Astrocyte (in vitro differentiated cells and primary cell): ENCODE data around the gene SIRT2. TPM values are rescaled to one million over a fixed set of nuclear protein-coding genes. Genes with fewer than 3 reads are reported as not detected.
"Not testable (repeated sequence)": the region's sequence is repeated elsewhere in the genome, so short reads cannot be mapped to it uniquely, and the experiment has no call there.

Source experiments
- DNase-seq: peaks from one replicate; pipeline ENCODE4 v3.0.0-alpha.2; 2010; ENCODE audit warnings: low read depth
- FAIRE-seq: peaks from 2 replicates; lab custom pipeline; 2011; peaks lifted over from hg19 to GRCh38; lab: Jason Lieb, UNC
- H2AFZ ChIP-seq: 2 replicates; pipeline ENCODE4 v1.6.0; 2012; ENCODE audit warnings: low read depth, low read length, inconsistent platforms
- H3K27ac ChIP-seq: 2 replicates; pipeline ENCODE4 v1.5.1; 2011; ENCODE audit warnings: low read depth, low read length, inconsistent platforms
- H3K27me3 ChIP-seq: 2 replicates; pipeline ENCODE4 v1.6.0; 2011; ENCODE audit warnings: low read length, inconsistent platforms; ENCODE audit not compliant: insufficient read depth
- H3K36me3 ChIP-seq: 2 replicates; pipeline ENCODE4 v1.5.1; 2011; ENCODE audit warnings: low read length, inconsistent platforms; ENCODE audit not compliant: insufficient read depth
- H3K4me1 ChIP-seq: 2 replicates; pipeline ENCODE4 v1.5.1; 2011; ENCODE audit warnings: low read length, inconsistent platforms; ENCODE audit not compliant: insufficient read depth
- H3K4me2 ChIP-seq: 2 replicates; pipeline ENCODE4 v1.6.0; 2012; ENCODE audit warnings: low read length, inconsistent platforms
- H3K4me3 ChIP-seq: 2 replicates; pipeline ENCODE4 v1.5.1; 2011; ENCODE audit warnings: low read depth, mild to moderate bottlenecking, low read length, inconsistent platforms; ENCODE audit not compliant: insufficient read depth
- H3K79me2 ChIP-seq: 2 replicates; pipeline ENCODE4 v1.6.0; 2012; ENCODE audit warnings: mild to moderate bottlenecking, low read length, inconsistent platforms; ENCODE audit not compliant: insufficient read depth
- H3K9ac ChIP-seq: 2 replicates; pipeline ENCODE4 v1.6.0; 2012; ENCODE audit warnings: mild to moderate bottlenecking, low read length, inconsistent platforms
- H3K9me3 ChIP-seq: 2 replicates; pipeline ENCODE4 v1.5.1; 2012; ENCODE audit warnings: low read depth, mild to moderate bottlenecking, low read length, inconsistent platforms; ENCODE audit not compliant: insufficient read depth
- H4K20me1 ChIP-seq: 2 replicates; pipeline ENCODE4 v1.6.0; 2012; ENCODE audit warnings: low read length, inconsistent platforms; ENCODE audit not compliant: insufficient read depth
- H3K27ac Mint-ChIP-seq: one replicate; pipeline ENCODE4 v1.8.0; 2021; ENCODE audit warnings: mild to moderate bottlenecking, mixed read lengths; ENCODE audit not compliant: unreplicated experiment
- H3K27me3 Mint-ChIP-seq: one replicate; pipeline ENCODE4 v1.8.0; 2021; ENCODE audit warnings: low read depth, mixed read lengths; ENCODE audit not compliant: unreplicated experiment
- H3K36me3 Mint-ChIP-seq: one replicate; pipeline ENCODE4 v1.8.0; 2021; ENCODE audit warnings: low read depth, mixed read lengths; ENCODE audit not compliant: unreplicated experiment
- H3K4me1 Mint-ChIP-seq: one replicate; pipeline ENCODE4 v1.8.0; 2021; ENCODE audit warnings: low read depth, mixed read lengths; ENCODE audit not compliant: unreplicated experiment
- H3K4me3 Mint-ChIP-seq: one replicate; pipeline ENCODE4 v1.8.0; 2021; ENCODE audit warnings: mild to moderate bottlenecking, moderate library complexity, mixed read lengths; ENCODE audit not compliant: unreplicated experiment
- H3K9me3 Mint-ChIP-seq: one replicate; pipeline ENCODE4 v1.8.0; 2021; ENCODE audit warnings: mild to moderate bottlenecking, mixed read lengths; ENCODE audit not compliant: unreplicated experiment
- EZH2 ChIP-seq: IDR thresholded peaks from 2 replicates; pipeline ENCODE4 v1.6.1; 2012; ENCODE audit warnings: mild to moderate bottlenecking, low read length, inconsistent platforms; ENCODE audit not compliant: insufficient read depth
- total RNA-seq: library from RNA; stranded (reverse); gene quantifications from 2 replicates; pipeline ENCODE4 v1.2.1, GENCODE V29; 2021
- TF ChIP-seq, protein P1 (sequence below): IDR thresholded peaks from 2 replicates; pipeline ENCODE4 v1.5.1; 2011; ENCODE audit warnings: low read depth, mild to moderate bottlenecking, inconsistent platforms, low read length, moderate library complexity; ENCODE audit not compliant: insufficient read depth

Gene SIRT2
- total RNA-seq, 1 donor from 2014 or later, result 35.7 TPM

- no peak for FAIRE-seq
- no peaks in the 10 kb centered on the region for H4K20me1 ChIP-seq
- H3K27me3 ChIP-seq, result no peaks in the 10 kb centered on the region
Observed at GRCh38 chr19:38867171-38867780, 32.1 kb downstream of the SIRT2 start.

DNA sequence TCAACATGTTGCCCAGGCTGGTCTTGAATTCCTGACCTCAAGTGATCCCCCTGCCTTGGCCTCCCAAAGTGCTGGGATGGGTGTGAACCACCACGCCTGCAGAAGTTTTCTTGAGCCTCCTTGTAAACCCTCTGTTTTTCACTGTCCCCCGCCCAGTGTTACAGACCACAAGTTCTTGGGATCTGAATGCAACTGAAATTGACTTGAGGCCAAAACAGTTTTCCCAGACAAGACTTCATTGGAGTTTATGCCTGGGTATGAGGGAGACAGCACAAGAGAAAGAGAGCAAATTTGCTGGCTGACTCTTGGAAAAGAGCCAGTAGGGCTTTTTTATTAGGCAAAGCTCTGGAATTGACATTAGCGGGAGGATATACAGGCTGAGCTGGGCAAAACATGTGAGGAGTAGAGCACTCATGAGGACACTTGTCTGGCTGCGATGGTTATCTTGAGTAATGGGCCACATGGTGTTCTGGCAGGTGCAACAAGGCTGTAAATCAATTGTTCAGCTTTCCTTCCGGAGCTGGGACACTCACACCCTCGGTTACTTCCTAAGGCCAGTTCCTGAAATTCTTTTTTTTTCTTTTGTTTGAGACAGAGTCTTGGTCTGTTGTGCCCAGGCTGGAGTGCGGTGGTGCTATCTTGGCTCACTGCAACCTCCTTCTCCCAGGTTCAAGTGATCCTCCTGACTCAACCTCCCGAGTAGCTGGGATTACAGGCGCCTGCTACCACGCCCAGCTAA lies 36.9 kb downstream of the SIRT2 start:
- Mint-ChIP-seq H3K4me1 (peaks cover 4% of the 10 kb centered on the region), H3K36me3 (no peaks in the 10 kb centered on the region), H3K4me3 (no peak overlapping the region), H3K9me3 (no peaks in the 10 kb centered on the region), H3K27ac (no peak overlapping the region), H3K27me3 (no peaks in the 10 kb centered on the region)
- no peak overlapping the region for H2AFZ ChIP-seq
- H4K20me1 ChIP-seq, result no peaks in the 10 kb centered on the region
- DNase-seq (no peak), FAIRE-seq (no peak)
- no peaks in the 10 kb centered on the region for H3K27me3 ChIP-seq
- no peaks in the 10 kb centered on the region for H3K9me3 ChIP-seq
- H3K4me2 ChIP-seq, result no peak overlapping the region
- no peaks in the 10 kb centered on the region for H3K79me2 ChIP-seq
- no peak overlapping the region for H3K9ac ChIP-seq
- TF ChIP-seq, protein P1, sequence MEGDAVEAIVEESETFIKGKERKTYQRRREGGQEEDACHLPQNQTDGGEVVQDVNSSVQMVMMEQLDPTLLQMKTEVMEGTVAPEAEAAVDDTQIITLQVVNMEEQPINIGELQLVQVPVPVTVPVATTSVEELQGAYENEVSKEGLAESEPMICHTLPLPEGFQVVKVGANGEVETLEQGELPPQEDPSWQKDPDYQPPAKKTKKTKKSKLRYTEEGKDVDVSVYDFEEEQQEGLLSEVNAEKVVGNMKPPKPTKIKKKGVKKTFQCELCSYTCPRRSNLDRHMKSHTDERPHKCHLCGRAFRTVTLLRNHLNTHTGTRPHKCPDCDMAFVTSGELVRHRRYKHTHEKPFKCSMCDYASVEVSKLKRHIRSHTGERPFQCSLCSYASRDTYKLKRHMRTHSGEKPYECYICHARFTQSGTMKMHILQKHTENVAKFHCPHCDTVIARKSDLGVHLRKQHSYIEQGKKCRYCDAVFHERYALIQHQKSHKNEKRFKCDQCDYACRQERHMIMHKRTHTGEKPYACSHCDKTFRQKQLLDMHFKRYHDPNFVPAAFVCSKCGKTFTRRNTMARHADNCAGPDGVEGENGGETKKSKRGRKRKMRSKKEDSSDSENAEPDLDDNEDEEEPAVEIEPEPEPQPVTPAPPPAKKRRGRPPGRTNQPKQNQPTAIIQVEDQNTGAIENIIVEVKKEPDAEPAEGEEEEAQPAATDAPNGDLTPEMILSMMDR, result no peak
- TF ChIP-seq EZH2, result no peak
- no peaks in the 10 kb centered on the region for H3K36me3 ChIP-seq
- peaks cover 5% of the 10 kb centered on the region for H3K4me1 ChIP-seq
- H3K4me3 ChIP-seq, result no peak overlapping the region
- H3K27ac ChIP-seq, result no peak overlapping the region

More at GRCh38 chr19:38867171-38867780, 32.1 kb downstream of the SIRT2 start:
- Histone ChIP-seq H3K27ac (no peak overlapping the region), H3K9ac (no peak overlapping the region), H2AFZ (no peak overlapping the region), H3K36me3 (no peaks in the 10 kb centered on the region), H3K79me2 (no peaks in the 10 kb centered on the region), H3K4me3 (no peak overlapping the region), H3K9me3 (no peaks in the 10 kb centered on the region), H3K4me1 (peaks cover 5% of the 10 kb centered on the region), H3K4me2 (no peak overlapping the region)
- DNase-seq, result no peak
- Mint-ChIP-seq H3K27me3 (peaks cover 8% of the 10 kb centered on the region), H3K4me3 (no peak overlapping the region), H3K27ac (no peak overlapping the region), H3K4me1 (peaks cover 4% of the 10 kb centered on the region), H3K36me3 (no peaks in the 10 kb centered on the region), H3K9me3 (no peaks in the 10 kb centered on the region)
- TF ChIP-seq, protein P1, result no peak

DNA sequence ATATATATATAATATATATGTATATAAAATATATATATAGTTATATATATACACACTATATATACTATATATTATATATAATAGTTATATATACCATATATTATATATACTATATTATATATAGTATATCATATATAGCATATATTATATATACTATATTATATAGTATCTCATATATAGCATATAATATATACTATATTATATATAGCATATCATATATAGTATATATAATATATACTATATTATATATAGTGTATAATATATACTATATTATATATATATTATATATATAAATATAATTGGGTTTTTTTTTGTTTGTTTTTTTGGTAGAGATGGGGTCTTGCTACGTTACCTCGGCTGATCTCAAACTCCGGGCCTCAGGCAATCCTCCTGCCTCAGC lies 38.0 kb downstream of the SIRT2 start:
- Mint-ChIP-seq H3K9me3 (no peaks in the 10 kb centered on the region), H3K27me3 (no peaks in the 10 kb centered on the region), H3K4me3 (no peak overlapping the region), H3K4me1 (peaks cover 4% of the 10 kb centered on the region), H3K27ac (no peak overlapping the region), H3K36me3 (no peaks in the 10 kb centered on the region)
- no peak overlapping the region for H3K4me3 ChIP-seq
- no peaks in the 10 kb centered on the region for H3K36me3 ChIP-seq
- H4K20me1 ChIP-seq, result no peaks in the 10 kb centered on the region
- no peak for DNase-seq
- no peaks in the 10 kb centered on the region for H3K79me2 ChIP-seq
- no peak overlapping the region for H3K9ac ChIP-seq
- no peaks in the 10 kb centered on the region for H3K27me3 ChIP-seq
- H3K4me2 ChIP-seq, result no peak overlapping the region
- no peak for TF ChIP-seq EZH2
- TF ChIP-seq, protein P1, result no peak
- H3K4me1 ChIP-seq, result peaks cover 5% of the 10 kb centered on the region
- no peak for FAIRE-seq
- no peaks in the 10 kb centered on the region for H3K9me3 ChIP-seq
- no peak overlapping the region for H3K27ac ChIP-seq
- H2AFZ ChIP-seq, result no peak overlapping the region

DNA sequence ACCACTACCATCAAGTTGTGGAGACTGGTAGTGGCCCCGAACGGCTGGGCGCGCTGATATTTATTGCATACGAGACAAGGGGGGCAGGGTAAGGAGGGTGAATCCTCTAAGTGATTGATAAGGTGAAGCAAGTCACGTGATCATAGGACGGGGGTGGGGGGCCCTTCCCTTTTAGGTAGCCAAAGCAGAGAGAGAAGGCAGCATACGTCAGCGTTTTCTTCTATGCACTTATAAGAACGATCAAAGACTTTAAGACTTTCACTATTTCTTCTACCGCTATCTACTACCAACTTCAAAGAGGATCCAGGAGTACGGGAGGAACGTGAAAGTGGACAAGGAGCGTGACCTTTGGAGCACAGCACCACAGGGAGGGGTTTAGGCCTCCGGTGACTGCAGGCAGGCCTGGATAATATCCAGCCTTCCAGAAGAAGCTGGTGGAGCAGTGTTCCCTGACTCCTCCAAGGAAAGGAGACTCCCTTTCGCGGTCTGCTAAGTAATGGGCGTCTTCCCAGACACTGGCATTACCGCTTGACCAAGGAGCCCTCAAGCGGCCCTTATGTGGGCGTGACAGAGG lies 39.7 kb downstream of the SIRT2 start:
- not testable (repeated sequence) for H3K9me3 Mint-ChIP-seq, H2AFZ ChIP-seq, H3K4me2 ChIP-seq

More for the DNA sequence above, 39.7 kb downstream of the SIRT2 start:
- not testable (repeated sequence) for H3K27me3 Mint-ChIP-seq, DNase-seq, H3K27ac ChIP-seq, H3K27me3 ChIP-seq, H3K36me3 ChIP-seq, H3K79me2 ChIP-seq, H3K4me3 ChIP-seq, H3K4me3 Mint-ChIP-seq, H3K9me3 ChIP-seq, H3K36me3 Mint-ChIP-seq, H3K27ac Mint-ChIP-seq, H3K4me1 ChIP-seq, H3K9ac ChIP-seq, H3K4me1 Mint-ChIP-seq, H4K20me1 ChIP-seq, FAIRE-seq
